Left kidney (tissue), 2 donors: ENCODE results near the gene UNC5C. TPM values are rescaled to one million over a fixed set of nuclear protein-coding genes. Genes with fewer than 3 reads are reported as not detected.

ENCODE experiments used
- DNase-seq: peaks from one replicate; pipeline ENCODE4 v3.0.0-alpha.2; 2013
- polyA plus RNA-seq: library from polyadenylated mRNA; unstranded; fragments of 120-200 nt; gene quantifications from one replicate; pipeline ENCODE4 v1.2.1, GENCODE V29; 2013; ENCODE audit not compliant: insufficient read length

The UNC5C gene
- polyA plus RNA-seq, 1 donor: 44.7 TPM

DNA sequence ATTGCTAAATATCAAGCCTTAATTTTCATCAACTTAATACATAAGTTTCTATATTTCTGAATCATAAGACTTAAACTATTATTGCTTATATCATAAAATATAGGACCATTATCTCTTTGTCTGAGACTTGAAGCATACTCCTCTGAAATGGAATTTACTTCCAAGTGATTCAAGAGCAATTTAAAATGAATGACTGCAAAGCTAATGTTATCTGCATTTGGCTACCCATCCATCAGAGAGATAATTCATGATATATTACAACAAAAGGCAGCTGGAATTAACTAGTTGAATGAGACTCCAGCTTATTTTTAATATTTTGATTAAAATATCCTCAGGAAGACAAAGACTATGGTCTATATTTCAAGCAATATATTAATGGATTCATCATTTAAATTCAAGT lies 208.6 kb downstream of the UNC5C start:
- DNase-seq: no peak

DNA sequence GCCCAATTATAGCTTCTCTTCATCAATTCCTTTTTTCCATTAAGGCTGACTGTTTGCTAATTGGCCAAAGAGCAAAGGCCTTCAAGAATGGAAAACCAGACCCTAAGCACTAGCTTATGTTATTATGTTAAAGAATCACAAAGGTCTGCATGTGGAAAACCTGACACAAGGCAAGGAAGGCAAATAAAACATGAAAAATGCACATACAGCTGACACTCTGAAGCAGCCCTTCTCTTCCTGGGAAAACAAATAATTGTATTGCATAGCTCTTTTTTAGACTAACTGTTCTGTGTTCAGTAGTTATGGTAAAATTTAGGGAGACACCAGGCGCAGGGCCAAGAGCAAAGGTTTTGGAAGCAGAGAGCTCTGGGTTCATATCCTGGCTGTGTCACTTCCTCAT lies 223.1 kb downstream of the UNC5C start:
- DNase-seq: no peak

DNA sequence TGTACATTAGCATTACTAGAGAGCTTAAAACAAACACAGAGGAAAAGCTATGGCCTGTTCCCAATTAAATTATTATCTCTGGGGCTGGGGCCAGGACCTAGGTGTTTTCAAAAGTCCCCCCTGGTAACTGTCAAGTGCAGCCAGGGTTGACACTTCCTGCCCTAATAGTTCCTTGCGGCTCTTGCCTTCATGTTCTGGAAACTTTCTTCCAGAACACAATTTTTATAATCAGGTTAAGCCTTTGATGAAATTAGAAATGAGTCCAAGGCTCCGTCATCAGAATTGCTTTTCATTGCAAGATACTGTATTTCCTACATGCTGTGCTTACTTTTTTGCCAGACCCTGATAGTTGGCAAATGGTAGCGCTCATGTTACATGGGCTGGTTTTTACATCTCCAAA lies 229.6 kb downstream of the UNC5C start:
- no peak for DNase-seq

DNA sequence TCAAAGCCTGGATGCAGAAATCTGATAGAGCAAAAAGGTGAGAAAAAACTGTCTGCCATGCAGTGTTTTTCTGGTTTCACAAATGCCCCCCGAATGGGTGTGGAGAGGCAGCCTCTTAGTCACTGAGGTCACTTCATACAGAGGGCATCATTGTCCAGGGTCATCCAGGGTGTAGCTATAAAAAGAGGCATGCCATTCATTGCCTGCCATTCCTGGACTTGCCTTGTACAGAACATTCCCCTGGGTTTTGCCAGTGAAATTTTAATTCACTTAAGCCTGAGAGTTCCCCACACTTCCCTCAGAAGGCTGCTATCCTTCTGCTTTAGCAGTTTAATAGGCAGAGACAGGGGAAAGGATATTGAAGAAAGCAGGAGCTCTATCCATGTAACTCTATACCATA lies 230.3 kb downstream of the UNC5C start:
- no peak for DNase-seq

- no peak for DNase-seq
Observed at GRCh38 chr4:95318044-95318443, 230.7 kb downstream of the UNC5C start.

GRCh38 chr4:95317085-95317793 lies 231.5 kb downstream of the UNC5C start:
- no peak for DNase-seq

GRCh38 chr4:95314573-95314972 lies 234.2 kb downstream of the UNC5C start:
- no peak for DNase-seq

DNA sequence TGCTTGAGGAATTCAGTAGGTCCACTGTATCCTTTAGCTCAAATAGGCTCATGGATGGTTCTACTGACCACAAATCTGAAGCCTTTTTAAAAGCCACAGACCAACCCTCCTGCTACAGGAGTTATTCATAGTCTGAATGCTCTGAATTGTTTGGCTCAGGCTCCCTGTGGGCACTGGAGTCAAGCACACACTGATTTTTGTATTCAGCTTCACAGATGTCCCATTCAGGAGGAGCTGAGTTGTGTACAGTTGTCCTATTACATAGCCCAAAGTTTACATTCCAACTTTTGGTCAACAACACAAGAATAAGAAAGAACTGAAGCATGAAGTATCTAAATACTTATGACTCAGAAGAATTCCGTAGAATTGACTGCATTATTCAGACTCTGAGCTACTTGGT lies 243.9 kb downstream of the UNC5C start:
- DNase-seq: no peak

DNA sequence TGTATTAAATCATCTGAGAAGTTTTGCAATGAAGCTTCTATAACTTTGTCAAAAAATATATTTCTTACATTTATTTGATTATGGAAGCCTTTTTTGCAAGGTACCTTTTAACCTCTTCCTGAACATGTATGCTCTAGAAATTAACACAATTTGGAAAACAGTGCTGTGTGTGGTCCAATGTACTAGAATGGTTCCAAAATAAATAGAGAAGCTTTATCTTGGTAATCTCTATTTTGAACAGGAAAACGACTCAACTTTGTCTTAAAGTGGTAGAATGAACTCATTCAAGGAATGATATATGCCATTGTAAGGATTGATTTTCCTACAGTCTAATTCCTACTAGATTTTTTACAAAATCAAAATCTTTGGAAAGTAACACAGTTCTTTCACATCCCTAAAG lies 248.5 kb downstream of the UNC5C start:
- DNase-seq: no peak

DNA sequence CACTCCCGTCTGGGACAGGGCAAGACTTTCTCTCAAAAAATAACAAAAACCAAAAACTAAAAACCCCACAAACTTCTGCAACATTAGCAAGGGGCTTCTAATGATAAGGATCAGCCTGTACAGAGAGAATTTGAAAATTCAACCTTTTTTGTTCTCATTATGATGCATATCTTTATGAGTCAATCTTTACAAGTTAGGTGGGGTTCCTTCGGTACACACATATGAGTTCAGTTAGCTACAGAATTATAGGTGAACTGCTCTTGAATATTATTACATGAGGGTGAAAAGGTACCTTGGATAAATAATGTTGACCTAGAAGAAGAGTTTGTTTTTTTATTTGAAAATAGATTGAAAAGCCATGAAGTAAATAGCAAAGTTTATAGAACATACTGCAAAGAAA lies 252.7 kb downstream of the UNC5C start:
- no peak for DNase-seq

DNA sequence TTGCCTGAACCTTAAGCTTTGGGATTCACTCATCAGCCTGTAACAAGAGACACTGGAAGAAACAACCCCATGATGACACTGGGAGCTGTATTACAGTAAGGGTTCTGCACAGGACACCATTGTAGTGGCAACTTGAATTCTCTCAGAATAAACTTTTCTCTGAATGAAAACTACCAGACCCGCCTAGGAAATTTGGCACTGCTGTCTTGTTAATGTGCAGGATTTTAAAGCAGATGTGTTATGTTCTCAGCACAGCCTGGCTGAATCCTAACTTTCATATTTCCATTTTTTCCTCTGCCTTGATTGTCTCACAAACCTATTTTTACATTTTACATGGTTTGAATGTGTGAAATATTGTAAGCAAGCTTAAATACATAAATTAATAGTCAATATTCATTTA lies 253.6 kb downstream of the UNC5C start:
- DNase-seq: no peak

GRCh38 chr4:95294321-95294720 lies 254.5 kb downstream of the UNC5C start:
- no peak for DNase-seq

GRCh38 chr4:95293014-95293413 lies 255.8 kb downstream of the UNC5C start:
- DNase-seq: no peak

DNA sequence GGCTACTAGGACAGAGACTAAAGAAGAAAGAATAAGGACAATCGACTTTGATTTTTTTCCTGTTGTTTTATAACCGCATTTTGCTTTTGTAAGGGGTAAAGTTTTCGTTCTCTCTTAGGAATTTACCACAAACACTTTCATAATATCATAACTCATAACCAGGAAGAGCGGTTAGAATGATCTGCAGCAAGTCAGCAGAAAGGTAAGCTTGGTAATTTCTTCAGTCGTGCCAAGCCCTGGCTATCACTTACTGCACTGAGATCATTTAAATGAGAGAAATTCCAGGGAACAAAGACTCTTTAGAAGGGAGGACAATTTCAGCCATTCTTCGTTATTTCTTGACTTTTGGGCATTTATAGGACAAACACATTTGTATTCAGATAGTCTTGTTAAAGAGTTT lies 258.1 kb downstream of the UNC5C start:
- no peak for DNase-seq

GRCh38 chr4:95289028-95289634 lies 259.6 kb downstream of the UNC5C start:
- DNase-seq: no peak

GRCh38 chr4:95288552-95288951 lies 260.2 kb downstream of the UNC5C start:
- no peak for DNase-seq

GRCh38 chr4:95285797-95286196 lies 263.0 kb downstream of the UNC5C start:
- no peak for DNase-seq

- DNase-seq: no peak
Observed at GRCh38 chr4:95284655-95285054, 264.1 kb downstream of the UNC5C start.

- no peak for DNase-seq
Observed at GRCh38 chr4:95283320-95283719, 265.5 kb downstream of the UNC5C start.

GRCh38 chr4:95272797-95273196 lies 276.0 kb downstream of the UNC5C start:
- DNase-seq: no peak

DNA sequence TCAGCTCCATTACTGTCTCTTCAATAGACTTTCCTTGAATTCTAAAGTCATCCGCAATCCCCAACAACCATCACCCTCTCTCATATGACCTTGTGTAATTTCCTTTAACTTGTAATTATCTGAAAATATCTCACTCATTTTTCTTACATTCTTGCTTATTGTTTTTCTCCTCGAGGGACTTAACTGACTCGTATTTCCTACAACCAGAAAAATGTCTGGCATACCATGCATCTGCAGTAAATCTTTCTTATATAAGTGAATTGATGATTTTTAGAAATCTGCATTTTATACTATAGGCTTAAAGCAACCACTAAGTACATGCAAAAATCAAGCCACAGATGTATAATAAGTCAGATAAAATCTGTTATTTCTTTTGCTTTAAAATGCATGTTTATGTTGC lies 276.7 kb downstream of the UNC5C start:
- DNase-seq: no peak

- DNase-seq: no peak
Observed at GRCh38 chr4:95268819-95269565, 279.8 kb downstream of the UNC5C start.

DNA sequence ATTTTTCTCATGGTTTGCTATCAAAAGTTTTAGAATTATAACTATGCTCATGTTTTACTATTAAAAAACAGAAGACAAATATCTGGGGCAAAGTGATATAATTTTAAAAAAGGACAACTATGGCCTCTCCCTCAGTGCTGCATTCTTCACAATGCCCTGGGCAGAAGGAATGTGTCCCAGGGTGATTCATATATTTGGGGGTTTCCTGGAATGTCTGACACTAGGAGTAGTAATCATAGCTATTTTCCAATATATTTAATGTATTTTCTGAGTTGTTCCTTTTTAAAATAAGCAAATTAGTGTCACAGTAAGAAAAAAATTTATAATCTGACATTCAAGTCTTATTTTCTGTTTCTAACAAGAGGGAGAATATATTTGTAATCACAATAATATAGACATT lies 281.7 kb downstream of the UNC5C start:
- no peak for DNase-seq
